Gastroesophageal sphincter (tissue), 3 donors: ENCODE measurements around the gene WIPF1.

ENCODE experiments used
- EP300 ChIP-seq: sonication (generic); formaldehyde crosslinking; IDR thresholded peaks from one replicate; pipeline ENCODE4 v1.6.1; 2017; ENCODE audit warnings: antibody characterized with exemption, mild to moderate bottlenecking
- POLR2AphosphoS5 ChIP-seq: sonication (generic); formaldehyde crosslinking; IDR thresholded peaks from one replicate; pipeline ENCODE4 v1.6.1; 2017; ENCODE audit warnings: antibody characterized with exemption
- TF ChIP-seq, protein P1 (sequence below), 4 experiments: fragments of 200-600 bp in 2 of 4; fragments of 450-650 bp in 2 of 4; sonication (generic) in 1 of 4; IDR thresholded peaks; one replicate each; pipeline ENCODE4 v1.5.1; 2017 to 2019; ENCODE audit warnings: antibody characterized with exemption in 4 of 4, mild to moderate bottlenecking in 2 of 4, moderate library complexity in 2 of 4

- TF ChIP-seq EP300 (no peak), POLR2AphosphoS5 (no peak)
- TF ChIP-seq, protein P1, sequence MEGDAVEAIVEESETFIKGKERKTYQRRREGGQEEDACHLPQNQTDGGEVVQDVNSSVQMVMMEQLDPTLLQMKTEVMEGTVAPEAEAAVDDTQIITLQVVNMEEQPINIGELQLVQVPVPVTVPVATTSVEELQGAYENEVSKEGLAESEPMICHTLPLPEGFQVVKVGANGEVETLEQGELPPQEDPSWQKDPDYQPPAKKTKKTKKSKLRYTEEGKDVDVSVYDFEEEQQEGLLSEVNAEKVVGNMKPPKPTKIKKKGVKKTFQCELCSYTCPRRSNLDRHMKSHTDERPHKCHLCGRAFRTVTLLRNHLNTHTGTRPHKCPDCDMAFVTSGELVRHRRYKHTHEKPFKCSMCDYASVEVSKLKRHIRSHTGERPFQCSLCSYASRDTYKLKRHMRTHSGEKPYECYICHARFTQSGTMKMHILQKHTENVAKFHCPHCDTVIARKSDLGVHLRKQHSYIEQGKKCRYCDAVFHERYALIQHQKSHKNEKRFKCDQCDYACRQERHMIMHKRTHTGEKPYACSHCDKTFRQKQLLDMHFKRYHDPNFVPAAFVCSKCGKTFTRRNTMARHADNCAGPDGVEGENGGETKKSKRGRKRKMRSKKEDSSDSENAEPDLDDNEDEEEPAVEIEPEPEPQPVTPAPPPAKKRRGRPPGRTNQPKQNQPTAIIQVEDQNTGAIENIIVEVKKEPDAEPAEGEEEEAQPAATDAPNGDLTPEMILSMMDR (IDR thresholded peaks at IDR 0.05), result no peak
Measured at GRCh38 chr2:174617718-174618117, 20.1 kb upstream of the WIPF1 start.
